ENCODE measurements around the gene SNX10. TPM values are rescaled to one million over a fixed set of nuclear protein-coding genes. Genes with fewer than 3 reads are reported as not detected.
A peak's percentile ranks its signal among the peaks of the same experiment; 100 is the strongest.

Gene SNX10
- total RNA-seq, 2 donors from 2014 or later = 1.3 to 6.7 TPM

DNA sequence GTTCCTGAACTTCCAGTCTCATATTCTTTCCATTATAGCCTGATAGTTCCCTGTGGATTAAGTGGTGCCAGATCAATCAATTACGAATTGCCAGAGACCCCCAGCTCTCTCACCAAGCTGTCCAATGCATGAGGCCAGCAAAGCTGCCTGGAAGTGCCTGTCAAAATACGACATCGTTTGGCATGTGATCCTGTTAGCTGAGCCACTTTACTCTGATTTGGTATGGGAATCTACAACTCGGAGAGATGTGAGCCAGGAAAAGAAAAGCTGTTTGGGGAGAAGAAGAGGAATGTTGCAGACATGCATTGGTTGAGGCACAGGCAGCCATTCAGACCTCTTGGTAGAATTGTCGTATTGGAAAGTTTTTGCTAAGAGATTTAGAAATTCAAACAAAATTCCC lies 3.9 kb downstream of the SNX10 start:
- intact Hi-C loops (cut with DNase I) = no loop called here
- 92 to 95% methylated on average over 5 of the region's 5 CpGs for WGBS, 2 donors
- H3K4me3 ChIP-seq = no peak overlapping the region
- no peak overlapping the region for H3K27ac ChIP-seq
- H3K36me3 ChIP-seq (replicated peaks in 1 of 2; ENCODE audit: insufficient read depth in 1 of 2, low read depth in 2 of 2) = no peaks in the 10 kb centered on the region
- H3K9me3 ChIP-seq = no peaks in the 10 kb centered on the region
- TF ChIP-seq, protein P1, sequence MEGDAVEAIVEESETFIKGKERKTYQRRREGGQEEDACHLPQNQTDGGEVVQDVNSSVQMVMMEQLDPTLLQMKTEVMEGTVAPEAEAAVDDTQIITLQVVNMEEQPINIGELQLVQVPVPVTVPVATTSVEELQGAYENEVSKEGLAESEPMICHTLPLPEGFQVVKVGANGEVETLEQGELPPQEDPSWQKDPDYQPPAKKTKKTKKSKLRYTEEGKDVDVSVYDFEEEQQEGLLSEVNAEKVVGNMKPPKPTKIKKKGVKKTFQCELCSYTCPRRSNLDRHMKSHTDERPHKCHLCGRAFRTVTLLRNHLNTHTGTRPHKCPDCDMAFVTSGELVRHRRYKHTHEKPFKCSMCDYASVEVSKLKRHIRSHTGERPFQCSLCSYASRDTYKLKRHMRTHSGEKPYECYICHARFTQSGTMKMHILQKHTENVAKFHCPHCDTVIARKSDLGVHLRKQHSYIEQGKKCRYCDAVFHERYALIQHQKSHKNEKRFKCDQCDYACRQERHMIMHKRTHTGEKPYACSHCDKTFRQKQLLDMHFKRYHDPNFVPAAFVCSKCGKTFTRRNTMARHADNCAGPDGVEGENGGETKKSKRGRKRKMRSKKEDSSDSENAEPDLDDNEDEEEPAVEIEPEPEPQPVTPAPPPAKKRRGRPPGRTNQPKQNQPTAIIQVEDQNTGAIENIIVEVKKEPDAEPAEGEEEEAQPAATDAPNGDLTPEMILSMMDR (IDR thresholded peaks at IDR 0.05) = no peak
- H3K27me3 ChIP-seq = no peaks in the 10 kb centered on the region
- no peak for DNase-seq
- no peak for ATAC-seq
- H3K4me1 ChIP-seq = peaks cover 20% of the 10 kb centered on the region

DNA sequence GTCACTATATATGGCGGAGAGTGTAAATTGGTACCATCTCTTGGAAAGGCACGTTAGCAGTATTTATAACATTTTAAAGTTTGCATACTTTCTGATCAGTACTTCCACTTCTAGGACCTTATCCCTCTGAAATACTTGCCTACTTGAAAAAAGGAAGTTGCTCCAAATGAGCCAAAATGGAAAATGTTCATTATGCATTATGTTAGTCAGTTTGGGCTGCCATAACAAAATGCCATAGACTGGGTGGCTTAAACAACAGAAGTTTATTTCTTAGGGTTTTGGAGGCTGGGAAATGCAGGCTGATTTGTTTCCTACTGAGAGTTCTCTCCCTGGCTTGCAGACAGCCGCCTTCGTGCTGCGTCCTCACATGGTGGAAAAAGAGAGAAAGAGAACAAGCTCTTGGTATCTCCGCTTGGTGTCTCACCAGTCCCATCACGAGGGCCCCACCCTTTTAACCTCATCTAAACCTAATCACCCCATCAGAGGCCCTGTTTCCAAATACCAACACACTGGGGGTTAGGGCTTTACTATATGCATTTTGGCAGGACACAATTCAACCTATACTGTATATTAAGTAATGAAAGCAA lies 6.9 kb downstream of the SNX10 start:
- peaks cover 8% of the 10 kb centered on the region for H3K4me1 ChIP-seq
- WGBS, 2 donors = 84 to 89% methylated on average over 7 of the region's 7 CpGs
- H3K27me3 ChIP-seq = no peaks in the 10 kb centered on the region
- no peak for ATAC-seq
- intact Hi-C loops (cut with DNase I) = no loop called here
- no peak for DNase-seq
- H3K9me3 ChIP-seq = no peaks in the 10 kb centered on the region
- TF ChIP-seq, protein P1 (IDR thresholded peaks at IDR 0.05) = no peak
- no peak for TF ChIP-seq POLR2A (IDR thresholded peaks at IDR 0.05)
- no peak overlapping the region for H3K27ac ChIP-seq
- no peak overlapping the region for H3K4me3 ChIP-seq
- no peaks in the 10 kb centered on the region for H3K36me3 ChIP-seq (replicated peaks in 1 of 2; ENCODE audit: insufficient read depth in 1 of 2, low read depth in 2 of 2)

- 67 to 83% methylated on average over 9 of the region's 9 CpGs for WGBS, 2 donors
- H3K4me3 ChIP-seq = no peak overlapping the region
- no peaks in the 10 kb centered on the region for H3K27me3 ChIP-seq
- H3K36me3 ChIP-seq (replicated peaks in 1 of 2; ENCODE audit: insufficient read depth in 1 of 2, low read depth in 2 of 2) = no peaks in the 10 kb centered on the region
- peaks cover 13% of the 10 kb centered on the region for H3K4me1 ChIP-seq
- intact Hi-C loops (cut with DNase I) = no loop called here
- no peak for ATAC-seq
- TF ChIP-seq, protein P1 (IDR thresholded peaks at IDR 0.05) = no peak
- TF ChIP-seq POLR2A (IDR thresholded peaks at IDR 0.05) = no peak
- DNase-seq = peak in 1 of 4 donors; percentile 51
- H3K27ac ChIP-seq = peak overlapping the region in 1 of 4 donors; percentile 52
- no peaks in the 10 kb centered on the region for H3K9me3 ChIP-seq
Measured at GRCh38 chr7:26305090-26305868, 13.6 kb downstream of the SNX10 start.

DNA sequence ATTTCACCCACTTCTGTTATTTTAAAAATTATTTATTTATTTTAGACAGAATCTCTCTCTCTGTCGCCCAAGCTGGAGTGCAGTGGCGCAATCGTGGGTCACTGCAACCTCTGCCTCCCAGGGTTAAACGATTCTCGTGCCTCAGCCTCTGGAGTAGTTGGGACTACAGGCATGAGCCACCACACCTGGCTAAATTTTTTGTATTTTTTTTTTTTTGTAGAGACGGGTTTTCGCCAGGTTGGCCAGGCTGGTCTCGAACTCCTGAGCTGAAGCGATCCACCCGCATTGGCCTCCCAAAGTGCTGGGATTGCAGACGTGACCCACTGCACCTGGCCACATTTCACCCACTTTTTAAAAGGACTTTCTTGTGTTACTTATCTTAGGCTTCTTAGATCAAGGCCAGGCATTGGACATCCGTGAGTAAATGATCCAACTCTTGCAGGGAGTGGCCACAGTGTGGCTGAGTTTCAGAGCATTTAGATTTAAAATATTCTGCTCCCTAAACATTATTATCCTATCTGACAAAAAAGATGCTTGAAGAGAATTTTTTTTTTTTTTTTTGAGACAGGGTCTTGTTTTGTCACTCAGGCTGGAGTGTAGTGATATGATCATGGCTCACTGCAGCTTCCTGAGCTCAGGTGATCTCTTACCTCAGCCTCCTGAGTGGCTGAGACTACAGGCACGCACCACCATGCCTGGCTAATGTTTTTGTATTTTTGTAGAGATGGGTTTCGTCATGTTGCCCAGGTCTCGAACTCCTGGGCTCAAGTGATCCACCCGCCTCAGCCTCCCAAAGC lies 14.4 kb downstream of the SNX10 start:
- DNase-seq (no peak), ATAC-seq (no peak)
- Histone ChIP-seq H3K27ac (peak overlapping the region in 1 of 4 donors; percentile 52), H3K27me3 (no peaks in the 10 kb centered on the region), H3K4me3 (no peak overlapping the region), H3K36me3 (replicated peaks in 1 of 2; ENCODE audit: insufficient read depth in 1 of 2, low read depth in 2 of 2) (no peaks in the 10 kb centered on the region), H3K4me1 (peaks cover 13% of the 10 kb centered on the region), H3K9me3 (no peaks in the 10 kb centered on the region)
- intact Hi-C loops (cut with DNase I) = no loop called here
- TF ChIP-seq, protein P1 (IDR thresholded peaks at IDR 0.05) = no peak
- TF ChIP-seq POLR2A (IDR thresholded peaks at IDR 0.05) = no peak
- WGBS, 2 donors = 78 to 85% methylated on average over 16 of the region's 16 CpGs

Measured in body of pancreas (tissue), 4 donors.